Measurements from ENCODE around the gene PHKG1.
"Not testable (repeated sequence)": the region's sequence is repeated elsewhere in the genome, so short reads cannot be mapped to it uniquely, and the experiment has no call there.

PHKG1 gene

DNA sequence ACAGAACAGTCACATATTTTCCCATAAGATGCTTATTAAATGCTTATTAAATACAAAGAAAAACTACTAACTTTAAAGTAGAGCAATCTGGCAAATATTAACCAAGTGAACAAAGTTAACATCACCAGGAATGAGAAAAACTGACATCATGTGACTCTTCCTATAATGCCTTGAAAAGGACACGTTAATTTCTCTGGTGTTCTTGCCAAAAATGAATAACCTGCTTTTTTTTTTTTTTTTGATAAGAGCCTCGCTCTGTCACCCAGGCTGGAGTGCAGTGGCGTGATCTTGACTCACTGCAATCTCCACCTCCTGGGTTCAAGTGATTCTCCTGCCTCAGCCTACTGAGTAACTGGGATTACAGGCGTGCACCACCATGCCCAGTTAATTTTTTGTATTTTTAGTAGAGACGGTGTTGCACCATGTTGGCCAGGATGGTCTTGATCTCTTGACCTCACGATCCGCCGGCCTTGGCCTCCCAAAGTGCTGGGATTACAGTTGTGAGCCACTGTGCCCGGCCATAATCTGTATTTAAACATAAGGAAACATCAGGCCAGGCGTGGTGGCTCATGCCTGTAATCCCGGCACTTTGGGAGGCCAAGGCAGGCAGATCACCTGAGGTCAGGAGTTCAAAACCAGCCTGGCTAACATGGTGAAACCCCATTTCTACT lies 45.2 kb downstream of the PHKG1 start:
- peaks cover 14% of the 10 kb centered on the region for H3K4me1 ChIP-seq (ENCODE audit: insufficient read depth, low read length)
- H3K4me3 ChIP-seq (ENCODE audit: low read length); H3K9me3 ChIP-seq (ENCODE audit: low read length); H3K36me3 ChIP-seq (ENCODE audit: insufficient read depth, low read length); H2AFZ ChIP-seq (ENCODE audit: low read depth, low read length); H3K27me3 ChIP-seq (ENCODE audit: insufficient read depth, low read length): not testable (repeated sequence)

DNA sequence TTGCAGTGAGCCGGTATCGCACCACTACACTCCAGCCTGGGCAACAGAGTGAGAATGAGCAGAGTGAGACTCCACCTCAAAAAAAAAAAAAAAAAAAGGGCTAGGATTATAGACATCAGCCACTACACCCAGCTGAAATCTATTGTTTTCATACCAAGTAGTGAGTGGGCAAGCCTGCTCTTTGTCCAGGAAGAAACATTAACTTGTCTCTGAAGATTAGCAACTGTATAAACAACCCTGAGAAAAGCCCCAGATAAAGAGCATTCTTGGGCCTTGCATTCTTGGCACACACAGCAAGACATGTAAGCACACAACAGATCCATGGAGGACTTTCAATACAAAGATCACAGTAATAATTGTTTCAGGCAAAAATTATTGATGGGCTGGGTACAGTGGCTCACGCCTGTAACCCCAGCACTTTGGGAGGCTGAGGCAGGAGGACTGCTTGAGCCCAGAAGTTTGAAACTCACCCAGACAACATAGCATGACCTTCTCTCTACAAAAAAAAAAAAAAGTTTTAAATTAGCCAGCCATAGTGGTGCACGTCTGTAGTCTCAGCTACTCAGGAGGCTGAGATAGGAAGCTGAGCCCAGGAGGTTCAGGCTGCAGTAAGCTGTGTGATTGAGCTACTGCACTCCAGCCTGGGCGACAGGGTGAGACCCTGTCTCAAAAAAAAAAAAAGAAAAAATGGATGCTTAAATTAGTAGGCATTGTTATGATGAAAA lies 45.9 kb downstream of the PHKG1 start:
- Histone ChIP-seq H3K27me3 (ENCODE audit: insufficient read depth, low read length) (no peaks in the 10 kb centered on the region), H2AFZ (ENCODE audit: low read depth, low read length) (no peak overlapping the region), H3K4me1 (ENCODE audit: insufficient read depth, low read length) (peaks cover 9% of the 10 kb centered on the region), H3K9me3 (ENCODE audit: low read length) (no peaks in the 10 kb centered on the region), H3K4me3 (ENCODE audit: low read length) (no peak overlapping the region), H3K36me3 (ENCODE audit: insufficient read depth, low read length) (peaks cover 5% of the 10 kb centered on the region)

DNA sequence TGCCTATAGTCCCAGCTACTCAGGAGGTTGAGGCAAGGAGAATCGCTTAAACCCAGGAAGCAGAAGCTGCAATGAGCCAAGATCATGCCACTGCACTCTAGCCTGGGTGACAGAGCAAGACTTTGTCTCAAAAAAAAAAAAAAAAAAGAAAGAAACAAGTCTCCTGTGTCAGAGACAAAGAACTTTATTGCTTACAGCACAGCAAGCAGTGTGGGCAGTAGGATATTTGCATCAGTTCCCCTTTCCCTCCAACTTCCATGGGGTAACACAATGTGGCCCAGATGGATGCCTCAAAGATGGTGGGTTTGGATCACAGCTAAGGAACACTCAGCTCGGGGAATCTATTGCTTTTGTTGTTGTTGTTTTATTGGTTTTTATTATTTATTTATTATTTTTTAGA lies 47.0 kb downstream of the PHKG1 start:
- not testable (repeated sequence) for H3K9me3 ChIP-seq (ENCODE audit: low read length); H3K4me3 ChIP-seq (ENCODE audit: low read length); H3K36me3 ChIP-seq (ENCODE audit: insufficient read depth, low read length); H3K4me1 ChIP-seq (ENCODE audit: insufficient read depth, low read length); H2AFZ ChIP-seq (ENCODE audit: low read depth, low read length); H3K27me3 ChIP-seq (ENCODE audit: insufficient read depth, low read length)

- no peaks in the 10 kb centered on the region for H3K27me3 ChIP-seq (ENCODE audit: insufficient read depth, low read length)
- H2AFZ ChIP-seq (ENCODE audit: low read depth, low read length): no peak overlapping the region
- peaks cover 10% of the 10 kb centered on the region for H3K36me3 ChIP-seq (ENCODE audit: insufficient read depth, low read length)
Measured at GRCh38 chr7:56040730-56041129, 52.0 kb downstream of the PHKG1 start.

GRCh38 chr7:56033671-56034432 lies 58.9 kb downstream of the PHKG1 start:
- no peaks in the 10 kb centered on the region for H3K4me1 ChIP-seq (ENCODE audit: insufficient read depth, low read length)
- peaks cover 24% of the 10 kb centered on the region for H3K36me3 ChIP-seq (ENCODE audit: insufficient read depth, low read length)
- H3K27me3 ChIP-seq (ENCODE audit: insufficient read depth, low read length): no peaks in the 10 kb centered on the region
- peak overlapping the region; percentile 79 for H2AFZ ChIP-seq (ENCODE audit: low read depth, low read length)
- no peaks in the 10 kb centered on the region for H3K9me3 ChIP-seq (ENCODE audit: low read length)
- peak overlapping the region; percentile 49 for H3K4me3 ChIP-seq (ENCODE audit: low read length)

More at GRCh38 chr7:56040730-56041129, 52.0 kb downstream of the PHKG1 start:
- Histone ChIP-seq H3K4me3 (ENCODE audit: low read length) (no peak overlapping the region), H3K9me3 (ENCODE audit: low read length) (no peaks in the 10 kb centered on the region), H3K4me1 (ENCODE audit: insufficient read depth, low read length) (no peaks in the 10 kb centered on the region)

- H3K9me3 ChIP-seq (ENCODE audit: low read length); H3K27me3 ChIP-seq (ENCODE audit: insufficient read depth, low read length); H3K4me3 ChIP-seq (ENCODE audit: low read length); H3K4me1 ChIP-seq (ENCODE audit: insufficient read depth, low read length); H2AFZ ChIP-seq (ENCODE audit: low read depth, low read length): not testable (repeated sequence)
- peaks cover 29% of the 10 kb centered on the region for H3K36me3 ChIP-seq (ENCODE audit: insufficient read depth, low read length)
Measured at GRCh38 chr7:56032578-56032977, 60.2 kb downstream of the PHKG1 start.

- H2AFZ ChIP-seq (ENCODE audit: low read depth, low read length); H3K4me3 ChIP-seq (ENCODE audit: low read length); H3K9me3 ChIP-seq (ENCODE audit: low read length); H3K4me1 ChIP-seq (ENCODE audit: insufficient read depth, low read length); H3K27me3 ChIP-seq (ENCODE audit: insufficient read depth, low read length): not testable (repeated sequence)
- peaks cover 36% of the 10 kb centered on the region for H3K36me3 ChIP-seq (ENCODE audit: insufficient read depth, low read length)
Measured at GRCh38 chr7:56031556-56031955, 61.2 kb downstream of the PHKG1 start.

- Histone ChIP-seq H3K4me1 (ENCODE audit: insufficient read depth, low read length) (no peaks in the 10 kb centered on the region), H3K27me3 (ENCODE audit: insufficient read depth, low read length) (no peaks in the 10 kb centered on the region), H3K9me3 (ENCODE audit: low read length) (no peaks in the 10 kb centered on the region), H3K36me3 (ENCODE audit: insufficient read depth, low read length) (peaks cover 42% of the 10 kb centered on the region), H2AFZ (ENCODE audit: low read depth, low read length) (no peak overlapping the region), H3K4me3 (ENCODE audit: low read length) (no peak overlapping the region)
Measured at GRCh38 chr7:56030340-56030739, 62.4 kb downstream of the PHKG1 start.
